ENCODE results near the gene SETD4. TPM values are rescaled to one million over a fixed set of nuclear protein-coding genes. Genes with fewer than 3 reads are reported as not detected.
A peak's percentile ranks its signal among the peaks of the same experiment; 100 is the strongest.

Gene SETD4
- polyA plus RNA-seq, 1 donor, result 15.8 TPM

DNA sequence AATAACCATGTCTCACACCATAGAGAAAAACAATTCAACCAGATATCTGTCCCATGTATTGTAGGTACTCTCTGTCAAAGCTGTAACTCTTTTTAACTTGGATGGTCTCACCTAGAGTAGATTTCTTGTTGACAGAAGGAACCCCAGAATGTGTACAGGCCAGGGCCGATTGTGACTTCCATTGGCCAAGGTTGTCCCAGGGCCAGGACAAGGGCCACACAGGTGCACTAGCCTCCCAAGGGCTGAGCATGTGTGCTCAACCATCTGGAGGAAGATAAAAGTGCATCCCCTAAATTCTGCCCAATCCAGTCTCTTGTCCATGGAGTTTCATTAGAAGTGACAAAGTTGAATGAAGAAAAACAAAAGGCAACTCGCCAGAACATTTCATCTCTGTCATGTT lies 51.8 kb downstream of the SETD4 start:
- no peak for DNase-seq (ENCODE audit: low read depth)

- DNase-seq (ENCODE audit: low read depth), result no peak
Measured at GRCh38 chr21:36005879-36006400, 54.4 kb downstream of the SETD4 start.

- DNase-seq (ENCODE audit: low read depth), result no peak
Measured at GRCh38 chr21:36005018-36005417, 55.3 kb downstream of the SETD4 start.

DNA sequence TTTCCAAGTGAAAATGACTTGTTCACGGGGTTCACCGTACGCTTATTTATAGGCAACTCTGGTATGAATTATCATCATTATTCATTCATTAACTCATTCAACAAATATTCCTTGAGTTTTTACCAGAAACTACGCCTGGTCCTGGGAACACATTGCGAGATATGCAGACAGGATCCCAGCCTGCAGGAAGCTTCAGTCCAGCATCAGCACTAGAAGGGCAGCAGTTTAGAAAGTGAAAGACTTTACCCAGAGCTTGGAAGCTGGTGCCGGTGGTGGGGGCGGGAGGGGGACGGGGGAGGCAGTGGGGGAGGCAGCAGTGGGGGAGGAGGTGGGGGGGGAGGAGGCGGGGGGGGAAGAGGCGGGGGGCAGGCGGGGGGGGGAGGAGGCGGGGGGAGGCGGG lies 55.9 kb downstream of the SETD4 start:
- no peak for DNase-seq (ENCODE audit: low read depth)

DNA sequence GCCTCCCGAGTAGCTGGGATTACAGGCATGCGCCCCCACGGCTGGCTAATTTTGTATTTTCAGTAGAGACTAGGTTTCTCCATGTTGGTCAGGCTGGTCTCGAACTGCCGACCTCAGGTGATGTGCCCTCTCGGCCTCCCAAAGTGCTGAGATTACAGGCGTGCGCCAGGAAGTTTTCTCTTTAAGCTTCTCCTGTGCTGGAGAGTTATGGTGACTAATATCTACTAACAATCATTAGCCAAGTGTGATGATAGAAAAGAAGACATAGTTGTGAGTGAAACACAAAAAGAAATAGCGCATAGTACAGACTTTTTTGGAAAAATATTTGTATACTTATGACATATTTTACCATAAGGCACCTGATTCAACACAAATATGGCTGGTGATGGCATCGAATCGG lies 56.5 kb downstream of the SETD4 start:
- DNase-seq (ENCODE audit: low read depth), result no peak

DNA sequence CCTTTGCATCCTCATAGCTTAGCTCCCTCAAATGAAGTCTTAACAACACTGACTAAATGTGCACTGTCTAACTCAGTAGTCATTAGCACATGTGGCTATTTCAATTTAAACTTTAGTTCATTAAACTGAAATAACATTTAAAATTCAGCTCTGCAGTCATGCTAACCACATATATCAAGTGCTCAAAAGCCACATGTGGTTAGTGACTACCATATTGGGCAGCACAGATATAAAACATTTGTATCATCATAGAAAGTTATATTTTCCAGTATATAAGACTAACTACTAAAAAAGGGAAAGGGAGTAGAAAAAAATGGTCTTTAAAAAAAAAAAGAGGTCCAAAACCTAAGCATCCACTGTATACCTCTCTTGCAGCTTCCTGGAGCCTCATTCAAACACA lies 64.1 kb downstream of the SETD4 start:
- no peak for DNase-seq (ENCODE audit: low read depth)

- no peak for DNase-seq (ENCODE audit: low read depth)
Measured at GRCh38 chr21:35995522-35996088, 64.7 kb downstream of the SETD4 start.

DNA sequence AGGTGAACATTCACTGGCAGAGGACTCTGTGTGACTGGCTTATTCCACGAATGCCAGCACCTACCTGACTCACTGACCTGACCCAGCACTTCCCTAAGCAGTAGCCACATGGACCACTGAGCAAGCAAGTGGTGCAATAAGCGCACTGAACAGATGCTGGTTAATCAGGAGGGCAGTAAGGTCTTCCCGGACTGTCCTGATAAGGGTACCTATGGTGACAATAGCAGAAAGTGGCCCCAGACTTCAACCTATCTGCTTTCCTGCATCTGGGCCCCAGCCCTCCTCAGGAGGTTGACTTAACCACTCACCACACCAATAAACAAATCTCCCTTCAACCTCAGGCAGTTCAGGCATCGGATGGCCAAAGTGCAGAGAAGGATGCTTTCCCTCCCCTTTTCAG lies 65.7 kb downstream of the SETD4 start:
- no peak for DNase-seq (ENCODE audit: low read depth)

- no peak for DNase-seq (ENCODE audit: low read depth)
Measured at GRCh38 chr21:35993875-35994490, 66.3 kb downstream of the SETD4 start.

DNA sequence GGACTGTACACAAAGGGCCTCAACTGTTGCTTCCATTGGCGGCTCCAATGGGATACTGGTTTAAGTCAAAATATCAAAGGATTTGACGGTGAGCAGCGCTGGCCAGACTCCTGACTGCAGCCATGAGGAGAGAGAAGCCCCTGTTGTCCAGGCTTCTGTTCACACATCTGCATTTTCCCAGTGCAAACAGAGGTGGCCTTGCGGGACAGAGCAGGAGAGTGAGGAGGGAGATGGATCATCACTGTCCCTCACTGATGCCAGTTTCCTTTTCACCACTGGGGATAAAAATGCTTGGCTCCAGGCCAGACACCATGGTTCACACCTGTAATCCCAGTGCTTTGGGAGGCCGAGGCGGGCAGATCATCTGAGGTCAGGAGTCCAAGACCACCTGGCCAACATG lies 69.2 kb downstream of the SETD4 start:
- DNase-seq (ENCODE audit: low read depth), result no peak

DNA sequence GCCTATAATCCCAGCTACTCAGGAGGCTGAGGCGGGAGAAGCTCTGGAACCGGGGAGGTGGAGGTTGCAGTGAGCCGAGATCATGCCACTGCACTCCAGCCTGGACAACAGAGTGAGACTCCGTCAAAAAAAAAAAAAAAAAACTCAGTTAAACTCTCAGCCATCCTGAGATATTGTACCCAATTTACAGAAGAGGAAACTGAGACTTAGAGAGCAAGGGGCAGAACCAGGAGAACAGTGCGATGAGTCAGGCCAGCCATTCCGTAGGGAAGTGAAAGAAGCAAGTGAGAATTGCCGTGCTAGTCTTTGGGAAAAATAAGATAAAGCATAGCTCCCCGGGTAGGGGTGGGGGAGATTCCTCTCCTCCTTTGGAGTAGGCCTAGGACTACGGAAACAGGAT lies 69.7 kb downstream of the SETD4 start:
- DNase-seq (ENCODE audit: low read depth), result no peak

DNA sequence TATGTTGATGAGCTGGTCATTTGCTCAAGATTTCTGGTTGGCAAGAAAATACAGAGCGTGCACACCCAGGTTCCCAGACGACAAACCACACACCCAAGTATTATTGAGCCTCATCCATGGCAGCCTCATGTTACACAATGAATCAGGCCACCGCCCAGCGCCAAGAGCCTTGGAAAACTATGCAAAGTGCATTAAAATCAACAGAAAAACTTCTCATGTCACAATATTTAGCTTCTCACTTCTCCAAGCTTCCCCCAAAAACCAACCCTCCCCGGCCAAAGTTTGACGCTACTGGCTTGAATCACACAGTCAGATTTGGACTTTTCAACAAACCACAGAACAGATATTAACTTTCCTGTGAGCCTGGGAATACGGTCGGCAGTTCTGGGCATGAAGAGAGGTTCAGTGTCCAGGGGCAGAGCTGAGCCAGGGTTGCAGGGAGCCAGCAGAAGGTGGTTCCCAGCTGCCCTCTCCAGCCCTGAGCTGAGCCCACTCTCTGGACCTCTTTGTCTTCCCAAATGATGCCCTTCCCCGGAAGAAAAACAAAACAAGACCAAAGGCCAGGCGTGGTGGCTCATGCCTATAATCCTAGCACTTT lies 71.1 kb downstream of the SETD4 start:
- peak; percentile 5 for DNase-seq (ENCODE audit: low read depth)

DNA sequence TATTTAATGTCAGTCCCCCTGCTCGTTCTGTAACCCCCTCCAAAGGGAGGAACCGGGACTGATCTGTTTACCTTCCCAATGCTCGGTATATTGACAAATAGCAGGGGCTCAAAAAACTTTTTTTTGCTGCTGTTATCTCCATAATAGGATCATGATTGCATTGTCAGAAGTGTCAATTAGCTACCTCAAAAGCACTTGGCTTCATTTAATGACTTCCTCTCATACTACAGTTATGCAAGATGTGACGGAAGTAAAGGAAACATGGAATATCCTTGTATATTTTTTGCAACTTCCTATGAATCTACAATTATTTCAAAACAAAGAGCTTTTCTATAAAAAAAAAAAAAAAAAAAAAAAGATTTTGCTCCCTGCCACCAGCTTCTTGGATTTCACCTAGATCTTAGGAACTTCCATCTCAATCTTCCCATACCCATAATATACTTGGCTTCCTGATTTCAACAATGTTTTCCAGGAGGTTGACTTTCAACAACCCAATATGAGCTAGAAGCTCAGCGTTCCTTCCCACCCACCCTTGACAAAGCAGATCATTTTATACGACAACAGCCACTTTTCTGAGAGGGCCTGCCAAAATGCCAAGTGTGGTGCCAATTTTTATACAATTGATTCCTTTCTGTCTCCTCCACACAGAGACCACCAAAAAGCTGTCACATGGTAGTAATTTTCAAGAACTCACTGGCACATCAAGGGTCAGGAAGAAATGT lies 71.7 kb downstream of the SETD4 start:
- no peak for DNase-seq (ENCODE audit: low read depth)

DNA sequence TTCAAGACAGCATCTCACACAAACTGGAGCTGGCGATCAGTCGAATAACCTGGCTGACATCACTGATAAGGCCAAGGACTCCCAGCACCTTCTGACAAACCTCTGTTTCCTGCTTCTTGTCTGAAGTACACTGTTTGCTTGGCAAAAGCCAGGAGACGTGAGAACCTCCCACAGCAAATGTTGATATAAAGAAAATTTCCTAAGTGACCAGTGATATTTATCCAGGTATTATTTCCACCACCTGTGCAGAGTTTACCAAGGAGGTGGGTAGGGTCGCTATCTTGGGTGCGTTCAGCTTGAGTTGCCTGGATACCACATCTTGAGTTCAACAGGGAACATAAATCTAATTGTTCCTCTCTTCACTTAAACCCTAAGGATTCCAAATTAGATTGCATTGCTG lies 72.9 kb downstream of the SETD4 start:
- DNase-seq (ENCODE audit: low read depth), result no peak

DNA sequence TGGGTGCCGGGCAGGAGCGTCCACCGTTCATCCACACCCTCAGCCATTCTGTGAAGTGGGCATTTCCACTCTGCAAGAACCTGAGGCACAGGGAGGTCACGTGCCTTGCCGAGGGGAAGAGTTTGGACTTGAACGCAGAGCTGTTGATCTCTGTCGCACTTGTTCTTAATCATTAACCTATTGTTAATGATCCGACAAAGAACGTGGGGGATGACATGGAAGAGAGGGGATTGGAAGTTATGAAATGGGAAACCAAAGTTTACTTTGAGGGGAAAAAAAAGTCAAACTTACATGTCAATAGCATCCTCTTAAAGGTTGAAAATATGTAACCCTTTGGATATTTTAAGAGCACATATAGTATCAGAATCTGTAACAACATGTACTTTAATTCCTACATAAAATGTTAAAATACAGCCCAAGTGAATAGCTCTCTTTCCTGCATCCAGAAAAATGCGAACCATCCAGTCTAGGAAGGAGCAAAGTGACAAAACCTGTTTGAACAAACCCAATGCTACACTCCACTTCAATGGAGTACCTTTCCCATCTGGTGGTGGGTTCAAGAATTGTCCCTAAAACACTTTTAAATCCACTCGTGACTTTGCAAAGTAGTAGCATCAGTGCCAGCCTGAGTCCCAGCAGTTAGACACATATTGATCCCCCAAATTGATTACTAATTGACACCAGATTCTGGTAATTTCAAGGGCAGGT lies 75.5 kb downstream of the SETD4 start:
- no peak for DNase-seq (ENCODE audit: low read depth)

Other genes with a start within 250 kb of the SETD4 start
- gene CBR1, start 9.5 kb upstream of the SETD4 start, polyA plus RNA-seq (ENCODE audit: insufficient read length), result 20.8 TPM
- gene CBR3, start 74.6 kb upstream of the SETD4 start, polyA plus RNA-seq (ENCODE audit: insufficient read length), result 3.2 TPM
- 6.7 TPM for gene DOP1B, start 96.3 kb upstream of the SETD4 start, polyA plus RNA-seq (ENCODE audit: insufficient read length)

All from forelimb muscle (tissue), 1 donor.